ENCODE measurements around the gene TMEM108. TPM values are rescaled to one million over a fixed set of nuclear protein-coding genes. Genes with fewer than 3 reads are reported as not detected.

The TMEM108 gene
- total and polyA plus RNA-seq, 2 of the 4 experiments (the other 2 are of a cell fraction): 0.18 to 2.2 TPM

DNA sequence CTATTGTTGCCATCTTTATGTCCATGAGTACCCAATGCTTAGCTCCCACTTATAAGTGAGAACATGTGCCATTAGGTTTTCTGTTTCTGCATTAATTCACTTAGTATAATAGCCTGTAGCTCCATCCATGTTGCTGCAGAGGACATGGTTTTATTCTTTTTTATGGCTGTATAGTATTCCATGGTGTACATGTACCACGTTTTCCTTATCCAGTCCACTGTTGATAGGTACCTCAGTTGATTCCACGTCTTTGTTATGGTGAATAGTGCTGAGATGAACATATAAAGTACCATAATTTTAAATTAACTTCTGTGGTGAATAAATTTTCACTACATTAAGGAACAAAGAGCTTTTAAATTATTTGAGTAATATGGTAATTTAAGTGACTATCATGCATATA lies 211.3 kb downstream of the TMEM108 start:
- CTCF ChIA-PET: no interaction called here
- intact Hi-C loops (cut with micrococcal nuclease): no loop called here
- TF ChIP-seq RAD21 (IDR thresholded peaks at IDR 0.05; ENCODE audit: low read length) (no peak), FOS (IDR thresholded peaks at IDR 0.05; ENCODE audit: low read depth, low read length) (no peak), RFX5 (IDR thresholded peaks at IDR 0.05; ENCODE audit: low read depth, low read length) (no peak), CHD1 (IDR thresholded peaks at IDR 0.05; ENCODE audit: low read depth, low read length) (no peak)
- TF ChIP-seq, protein P1, sequence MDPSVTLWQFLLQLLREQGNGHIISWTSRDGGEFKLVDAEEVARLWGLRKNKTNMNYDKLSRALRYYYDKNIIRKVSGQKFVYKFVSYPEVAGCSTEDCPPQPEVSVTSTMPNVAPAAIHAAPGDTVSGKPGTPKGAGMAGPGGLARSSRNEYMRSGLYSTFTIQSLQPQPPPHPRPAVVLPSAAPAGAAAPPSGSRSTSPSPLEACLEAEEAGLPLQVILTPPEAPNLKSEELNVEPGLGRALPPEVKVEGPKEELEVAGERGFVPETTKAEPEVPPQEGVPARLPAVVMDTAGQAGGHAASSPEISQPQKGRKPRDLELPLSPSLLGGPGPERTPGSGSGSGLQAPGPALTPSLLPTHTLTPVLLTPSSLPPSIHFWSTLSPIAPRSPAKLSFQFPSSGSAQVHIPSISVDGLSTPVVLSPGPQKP (IDR thresholded peaks at IDR 0.05; ENCODE audit: borderline replicate concordance, low read depth, low read length): no peak

More for the DNA sequence above, 211.3 kb downstream of the TMEM108 start:
- ATAC-seq (ENCODE audit: low read depth) (no peak), DNase-seq (no peak)
- H4K8ac ChIP-seq (ENCODE audit: low read depth in 2 of 2, low read length in 2 of 2): no peak overlapping the region
- H4K20me1 ChIP-seq (ENCODE audit: insufficient read depth, low read length): no peaks in the 10 kb centered on the region
- POLR2A ChIA-PET (ENCODE audit: unreplicated experiment): no interaction called here
- H3K56ac ChIP-seq (ENCODE audit: extremely low read depth, insufficient read depth, low read length): no peak overlapping the region
- H4K91ac ChIP-seq (ENCODE audit: insufficient read depth, low read depth, low read length): no peak overlapping the region
- H3K18ac ChIP-seq (ENCODE audit: low read depth, low read length): no peak overlapping the region
- no peak overlapping the region for H3K4me3 ChIP-seq (ENCODE audit: insufficient read depth, low read depth, low read length)
- dilution Hi-C loops (cut with HindIII; ENCODE audit: low sequenced_read_pairs, unreplicated experiment): no loop called here
- H3K79me1 ChIP-seq (ENCODE audit: low read depth in 1 of 2, low read length in 2 of 2): no peaks in the 10 kb centered on the region
- H3K4me1 ChIP-seq (ENCODE audit: control insufficient read depth, insufficient read depth, low read length): no peaks in the 10 kb centered on the region
- H2BK15ac ChIP-seq (ENCODE audit: low read depth, low read length): no peak overlapping the region
- no peak overlapping the region for H2BK20ac ChIP-seq (ENCODE audit: low read depth, low read length)
- in situ Hi-C loops (cut with MboI; ENCODE audit: low sequenced_read_pairs): no loop called here
- H3K27me3 ChIP-seq (ENCODE audit: control insufficient read depth, insufficient read depth, low read length): no peaks in the 10 kb centered on the region; the same call in 1 of the 2 replicates
- no TSS peak for BruUV-seq (replicated peaks)
- no peak overlapping the region for H2AK9ac ChIP-seq (replicated peaks; ENCODE audit: low read depth, low read length, poor library complexity)
- no peak overlapping the region for H2AFZ ChIP-seq (replicated peaks; ENCODE audit: low read length, poor library complexity)
- H2BK120ac ChIP-seq (ENCODE audit: low read depth, low read length): no peak overlapping the region
- no peaks in the 10 kb centered on the region for H3K9me3 ChIP-seq (ENCODE audit: control insufficient read depth, insufficient read depth, low read length)
- H2BK5ac ChIP-seq (ENCODE audit: low read depth, low read length, poor library complexity, severe bottlenecking): no peak overlapping the region
- H3K4me2 ChIP-seq (ENCODE audit: low read depth, low read length): no peak overlapping the region
- H3K4ac ChIP-seq (ENCODE audit: low read depth, low read length): no peak overlapping the region
- no peak overlapping the region for H4K5ac ChIP-seq (ENCODE audit: low read depth, low read length)
- H3K27ac ChIP-seq (ENCODE audit: insufficient read depth, low read length): no peak overlapping the region
- H3K36me3 ChIP-seq (ENCODE audit: control insufficient read depth, insufficient read depth, low read length): no peaks in the 10 kb centered on the region
- WGBS, 2 experiments (ENCODE audit: extremely low coverage in 2 of 2, insufficient read length in 1 of 2): no CpG with 5 or more reads among the region's 2 CpGs
- H2AK5ac ChIP-seq (ENCODE audit: low read depth, low read length): no peak overlapping the region
- no peak overlapping the region for H3K23ac ChIP-seq (ENCODE audit: low read depth, low read length)
- no peak overlapping the region for H3K14ac ChIP-seq (replicated peaks; ENCODE audit: low read depth, low read length)
- no peak overlapping the region for H3K9ac ChIP-seq (ENCODE audit: low read depth, low read length)
- no peaks in the 10 kb centered on the region for H3K9me1 ChIP-seq (ENCODE audit: insufficient read depth, low read length)
